Breast epithelium (tissue), 4 donors: ENCODE results near the gene RPN2. TPM values are rescaled to one million over a fixed set of nuclear protein-coding genes. Genes with fewer than 3 reads are reported as not detected.

Experiments
- DNase-seq, 2 donors: peaks; one replicate each; pipeline ENCODE4 v3.0.0-alpha.2; 2019; ENCODE audit warnings: low spot score in 2 of 2
- H3K27ac ChIP-seq, 2 donors: fragments of 200-600 bp; sonication (generic) in 1 of 2; one replicate each; pipeline ENCODE4 v1.5.1; 2016 to 2019; ENCODE audit warnings: mild to moderate bottlenecking in 1 of 2
- H3K27me3 ChIP-seq, 2 donors: fragments of 200-600 bp; sonication (generic) in 1 of 2; one replicate each; pipeline versions ENCODE4 v1.5.1 to v1.6.0; 2017 to 2019; ENCODE audit warnings: control low read depth in 1 of 2, mild to moderate bottlenecking in 1 of 2
- H3K36me3 ChIP-seq: fragments of 200-600 bp; one replicate; pipeline ENCODE4 v1.5.1; 2019
- H3K4me1 ChIP-seq, 2 donors: fragments of 200-600 bp; sonication (generic); one replicate each; pipeline ENCODE4 v1.5.1; 2016 to 2019; ENCODE audit warnings: control low read depth in 1 of 2
- H3K4me3 ChIP-seq, 3 donors: fragments of 200-600 bp; sonication (generic); 1 replicate in 2 of 3; 2 replicates in 1 of 3; pipeline ENCODE4 v1.5.1; 2016 to 2019; ENCODE audit warnings: mild to moderate bottlenecking in 3 of 3, moderate library complexity in 2 of 3
- H3K9me3 ChIP-seq, 2 donors: fragments of 200-600 bp; sonication (generic) in 1 of 2; one replicate each; pipeline ENCODE4 v1.5.1; 2016 to 2019; ENCODE audit warnings: control low read depth in 1 of 2
- CTCF ChIP-seq, 3 donors: fragments of 450-650 bp; IDR thresholded peaks; one replicate each; pipeline ENCODE4 v1.5.1; 2016 to 2017; ENCODE audit warnings: antibody characterized with exemption in 3 of 3, mild to moderate bottlenecking in 3 of 3, moderate library complexity in 3 of 3
- POLR2A ChIP-seq: fragments of 450-650 bp; IDR thresholded peaks from one replicate; pipeline ENCODE4 v1.6.1; 2016; ENCODE audit warnings: antibody characterized with exemption, mild to moderate bottlenecking, moderate library complexity
- POLR2AphosphoS5 ChIP-seq, 3 donors: sonication (generic); formaldehyde crosslinking; IDR thresholded peaks; one replicate each; pipeline ENCODE4 v1.6.1; 2017; ENCODE audit warnings: antibody characterized with exemption in 3 of 3
- intact Hi-C: fragments of 100-400 bp; cut with DNase I; formaldehyde crosslinking; loops from one replicate; pipeline ENCODE4 v1.15.1; 2023; ENCODE audit warnings: low total_unique reads
- total RNA-seq, 3 donors: library from RNA; depleted of rRNA; stranded (reverse); fragments of >200 nt; gene quantifications; one replicate each; pipeline ENCODE4 v1.1.0, GENCODE V29; 2016

Gene RPN2
- total RNA-seq, 3 donors from 2014 or later: 108 to 161 (median 154) TPM

- no peak overlapping the region for H3K27ac ChIP-seq
- no peak for TF ChIP-seq CTCF (IDR thresholded peaks at IDR 0.05)
- TF ChIP-seq POLR2A: no peak
- TF ChIP-seq POLR2AphosphoS5 (IDR thresholded peaks at IDR 0.05): no peak
- peaks cover 4% of the 10 kb centered on the region for H3K36me3 ChIP-seq
Measured at GRCh38 chr20:37231947-37232630, 53.0 kb downstream of the RPN2 start.

GRCh38 chr20:37233548-37234253 lies 54.6 kb downstream of the RPN2 start:
- TF ChIP-seq POLR2AphosphoS5 (IDR thresholded peaks at IDR 0.05) (no peak), POLR2A (no peak), CTCF (IDR thresholded peaks at IDR 0.05) (no peak)
- no peaks in the 10 kb centered on the region for H3K27me3 ChIP-seq
- no peaks in the 10 kb centered on the region for H3K4me1 ChIP-seq
- DNase-seq: no peak
- no peaks in the 10 kb centered on the region for H3K9me3 ChIP-seq
- no peak overlapping the region for H3K27ac ChIP-seq
- intact Hi-C loops: no loop called here
- H3K4me3 ChIP-seq: no peak overlapping the region
- H3K36me3 ChIP-seq: peaks cover 4% of the 10 kb centered on the region

More at GRCh38 chr20:37231947-37232630, 53.0 kb downstream of the RPN2 start:
- intact Hi-C loops: no loop called here
- Histone ChIP-seq H3K27me3 (no peaks in the 10 kb centered on the region), H3K9me3 (no peaks in the 10 kb centered on the region), H3K4me3 (no peak overlapping the region), H3K4me1 (no peaks in the 10 kb centered on the region)
- DNase-seq: no peak

GRCh38 chr20:37234254-37234581 lies 55.1 kb downstream of the RPN2 start:
- intact Hi-C loops: no loop called here
- Histone ChIP-seq H3K4me1 (no peaks in the 10 kb centered on the region), H3K27me3 (no peaks in the 10 kb centered on the region), H3K27ac (no peak overlapping the region), H3K36me3 (peaks cover 4% of the 10 kb centered on the region), H3K4me3 (no peak overlapping the region), H3K9me3 (no peaks in the 10 kb centered on the region)
- TF ChIP-seq CTCF (IDR thresholded peaks at IDR 0.05): no peak
- TF ChIP-seq POLR2A: no peak
- no peak for DNase-seq

GRCh38 chr20:37235065-37235464 lies 55.9 kb downstream of the RPN2 start:
- no peaks in the 10 kb centered on the region for H3K4me1 ChIP-seq
- H3K36me3 ChIP-seq: peaks cover 4% of the 10 kb centered on the region
- intact Hi-C loops: no loop called here
- DNase-seq: no peak
- no peak for TF ChIP-seq POLR2AphosphoS5 (IDR thresholded peaks at IDR 0.05)
- no peak for TF ChIP-seq CTCF (IDR thresholded peaks at IDR 0.05)
- TF ChIP-seq POLR2A: no peak
- no peaks in the 10 kb centered on the region for H3K9me3 ChIP-seq
- no peak overlapping the region for H3K27ac ChIP-seq
- H3K4me3 ChIP-seq: no peak overlapping the region
- H3K27me3 ChIP-seq: no peaks in the 10 kb centered on the region

GRCh38 chr20:37236462-37236861 lies 57.3 kb downstream of the RPN2 start:
- H3K36me3 ChIP-seq: peaks cover 5% of the 10 kb centered on the region
- intact Hi-C loops: no loop called here
- no peak overlapping the region for H3K27ac ChIP-seq
- no peaks in the 10 kb centered on the region for H3K27me3 ChIP-seq
- H3K4me1 ChIP-seq: no peaks in the 10 kb centered on the region
- H3K9me3 ChIP-seq: no peaks in the 10 kb centered on the region
- no peak overlapping the region for H3K4me3 ChIP-seq
- no peak for DNase-seq
- TF ChIP-seq CTCF (IDR thresholded peaks at IDR 0.05): no peak
- TF ChIP-seq POLR2A: no peak
- no peak for TF ChIP-seq POLR2AphosphoS5 (IDR thresholded peaks at IDR 0.05)
